HCT116 (cell line): ENCODE measurements around the gene NACC1. TPM values are rescaled to one million over a fixed set of nuclear protein-coding genes. Genes with fewer than 3 reads are reported as not detected.

Experiments
- ATAC-seq: fragments of 200-7000 bp; cut with Tn5 transposase; 2 replicates; pipeline ENCODE4 v1.9.1; 2020; ENCODE audit warnings: mild to moderate bottlenecking, moderate library complexity
- BruUV-seq: library from RNA; stranded (reverse); fragments of 400-500 nt; replicated peaks from 2 replicates; lab custom pipeline; 2021; lab: Mats Ljungman, UMichigan
- CTCF ChIA-PET: fragments of 300-600 bp; sonication (Branson Sonifier 250); formaldehyde crosslinking; loops from one replicate; lab custom pipeline; 2021; ENCODE audit warnings: antibody characterized with exemption; lab: Charles Lee
- POLR2A ChIA-PET: fragments of 300-600, 350-600 bp; sonication (Branson Sonifier 250); formaldehyde crosslinking; loops from one replicate; lab custom pipeline; 2021; ENCODE audit warnings: antibody characterized with exemption; lab: Charles Lee
- RAD21 ChIA-PET, 2 experiments: fragments of 300-600 bp; sonication (Branson Sonifier 250); formaldehyde crosslinking; loops; one replicate each; lab custom pipeline; 2023; ENCODE audit warnings: low total read pairs in 2 of 2; ENCODE audit not compliant: uncharacterized antibody in 2 of 2, unreplicated experiment in 2 of 2, low non-redundant PET in 1 of 2; lab: Charles Lee
- DNase-seq: peaks from one replicate; pipeline ENCODE4 v3.0.0-alpha.2; 2010; ENCODE audit warnings: low read depth, low spot score
- H2AFZ ChIP-seq: fragments of 200-600 bp; shearing (Covaris generic), sonication (generic); 2 replicates; pipeline ENCODE4 v1.6.1; 2017; ENCODE audit warnings: low read depth, mixed run types, mixed read lengths, antibody characterized with exemption, low read length; ENCODE audit not compliant: poor library complexity, severe bottlenecking
- H3K27ac ChIP-seq: 2 replicates; pipeline ENCODE4 v1.5.1; 2012; ENCODE audit warnings: low read depth, low read length
- H3K27me3 ChIP-seq: fragments of 200-600 bp; sonication (generic); 2 replicates; pipeline ENCODE4 v1.6.1; 2016; ENCODE audit warnings: mixed run types, low read length, mixed read lengths; ENCODE audit not compliant: insufficient read depth
- H3K36me3 ChIP-seq, 2 experiments: fragments of 200-500 bp in 1 of 2; fragments of 200-600 bp in 1 of 2; sonication (Bioruptor generic) in 1 of 2; sonication (generic) in 1 of 2; 2 replicates each; pipeline versions ENCODE4 v1.5.1 to v1.6.1; 2014 to 2016; ENCODE audit warnings: low read length in 2 of 2, inconsistent platforms in 1 of 2, mixed read lengths in 1 of 2, mixed run types in 1 of 2; ENCODE audit not compliant: insufficient read depth in 2 of 2, control insufficient read depth in 1 of 2
- H3K4me1 ChIP-seq, 2 experiments: fragments of 200-600 bp in 1 of 2; sonication (generic) in 1 of 2; 2 replicates each; pipeline versions ENCODE4 v1.5.1 to v1.6.1; 2012 to 2017; ENCODE audit warnings: low read length in 2 of 2, inconsistent platforms in 1 of 2, mild to moderate bottlenecking in 1 of 2, mixed read lengths in 1 of 2, mixed run types in 1 of 2, moderate library complexity in 1 of 2; ENCODE audit not compliant: insufficient read depth in 2 of 2, control insufficient read depth in 1 of 2
- H3K4me2 ChIP-seq: fragments of 200-600 bp; sonication (generic); 2 replicates; pipeline ENCODE4 v1.6.1; 2017; ENCODE audit warnings: mixed run types, low read length, mixed read lengths
- H3K4me3 ChIP-seq, 2 experiments: fragments of 200-600 bp in 1 of 2; sonication (generic) in 1 of 2; replicated peaks in 1 of 2; 2 replicates each; pipeline ENCODE4 v1.5.1; 2011 to 2016; ENCODE audit warnings: low read length in 2 of 2, control low read depth in 1 of 2, low read depth in 1 of 2, mild to moderate bottlenecking in 1 of 2, mixed read lengths in 1 of 2, mixed run types in 1 of 2
- H3K79me2 ChIP-seq: fragments of 200-600 bp; sonication (generic); 2 replicates; pipeline ENCODE4 v1.6.1; 2017; ENCODE audit warnings: mild to moderate bottlenecking, mixed run types, low read length, moderate library complexity, mixed read lengths; ENCODE audit not compliant: insufficient read depth
- H3K9ac ChIP-seq: fragments of 200-600 bp; sonication (generic); 2 replicates; pipeline ENCODE4 v1.6.1; 2016; ENCODE audit warnings: low read length, mixed read lengths
- H3K9me2 ChIP-seq: fragments of 200-600 bp; sonication (generic), shearing (Covaris generic); 2 replicates; pipeline ENCODE4 v1.6.1; 2017; ENCODE audit warnings: mixed run types, mild to moderate bottlenecking, moderate library complexity; ENCODE audit not compliant: insufficient read depth
- H3K9me3 ChIP-seq, 2 experiments: fragments of 200-500 bp in 1 of 2; fragments of 200-600 bp in 1 of 2; sonication (Bioruptor generic) in 1 of 2; sonication (generic) in 1 of 2; 2 replicates each; pipeline ENCODE4 v1.6.1; 2014 to 2017; ENCODE audit warnings: low read length in 2 of 2, mixed read lengths in 2 of 2, inconsistent platforms in 1 of 2, low read depth in 1 of 2, mild to moderate bottlenecking in 1 of 2, mixed run types in 1 of 2, moderate library complexity in 1 of 2; ENCODE audit not compliant: control insufficient read depth in 1 of 2, insufficient read depth in 1 of 2
- H4K20me1 ChIP-seq: fragments of 200-600 bp; sonication (generic), shearing (Covaris generic); 2 replicates; pipeline ENCODE4 v1.6.1; 2017; ENCODE audit warnings: mixed run types, mild to moderate bottlenecking, moderate library complexity; ENCODE audit not compliant: insufficient read depth
- CBX3 ChIP-seq: IDR thresholded peaks from 2 replicates; pipeline ENCODE4 v1.6.1; 2012; ENCODE audit warnings: low read depth
- EGR1 ChIP-seq: IDR thresholded peaks from 2 replicates; pipeline ENCODE4 v1.6.1; 2012; ENCODE audit warnings: low read depth
- ELF1 ChIP-seq: IDR thresholded peaks from 2 replicates; pipeline ENCODE4 v1.6.1; 2012; ENCODE audit warnings: low read depth, borderline replicate concordance
- EZH2 ChIP-seq: fragments of 200-600 bp; sonication (generic); IDR thresholded peaks from 2 replicates; pipeline ENCODE4 v1.6.1; 2017; ENCODE audit warnings: antibody characterized with exemption, mixed run types
- FOSL1 ChIP-seq: IDR thresholded peaks from 2 replicates; pipeline ENCODE4 v1.6.1; 2012; ENCODE audit warnings: low read depth
- JUND ChIP-seq: IDR thresholded peaks from 2 replicates; pipeline ENCODE4 v1.6.1; 2012
- POLR2AphosphoS5 ChIP-seq: IDR thresholded peaks from 2 replicates; pipeline ENCODE4 v1.6.1; 2011; ENCODE audit warnings: mild to moderate bottlenecking, low read depth, low read length, moderate library complexity
- SP1 ChIP-seq: IDR thresholded peaks from 2 replicates; pipeline ENCODE4 v1.6.1; 2012; ENCODE audit warnings: low read depth
- TCF7L2 ChIP-seq: IDR thresholded peaks from 2 replicates; pipeline ENCODE4 v1.7.0; 2011; ENCODE audit warnings: borderline replicate concordance, inconsistent platforms; ENCODE audit not compliant: insufficient read depth, insufficient read length; ENCODE audit errors: extremely low read depth
- YY1 ChIP-seq: IDR thresholded peaks from 2 replicates; pipeline ENCODE4 v1.6.1; 2011; ENCODE audit warnings: low read length, low read depth, moderate library complexity, mild to moderate bottlenecking; ENCODE audit not compliant: insufficient replicate concordance; ENCODE audit errors: extremely low read depth
- ZFX ChIP-seq: fragments of 450-650 bp; IDR thresholded peaks from 2 replicates; pipeline ENCODE4 v1.6.1; 2017
- ZNF274 ChIP-seq: fragments of 200-500 bp; sonication (Bioruptor generic); IDR thresholded peaks from 2 replicates; pipeline ENCODE4 v1.6.1; 2014; ENCODE audit warnings: mild to moderate bottlenecking, low read depth, low read length, inconsistent platforms
- intact Hi-C: fragments of 100-400 bp; cut with micrococcal nuclease; formaldehyde crosslinking; loops from 2 replicates; pipeline ENCODE4 v1.10.0; 2022
- total RNA-seq: library from RNA; stranded (reverse); gene quantifications from one replicate; pipeline ENCODE4 v1.2.1, GENCODE V29; 2021; ENCODE audit not compliant: unreplicated experiment
- TF ChIP-seq, protein P1 (sequence below): IDR thresholded peaks from 2 replicates; pipeline ENCODE4 v1.6.1; 2012; ENCODE audit warnings: low read depth
- TF ChIP-seq, protein P2 (sequence below): IDR thresholded peaks from 2 replicates; pipeline ENCODE4 v1.6.1; 2012
- TF ChIP-seq, protein P3 (sequence below): IDR thresholded peaks from 2 replicates; pipeline ENCODE4 v1.6.1; 2012
- TF ChIP-seq, protein P4 (sequence below): IDR thresholded peaks from 2 replicates; pipeline ENCODE4 v1.6.1; 2011; ENCODE audit warnings: mild to moderate bottlenecking, low read length, moderate library complexity; ENCODE audit not compliant: insufficient replicate concordance; ENCODE audit errors: extremely low read depth

NACC1 gene
- total RNA-seq, 1 experiment from 2014 or later, result 181 TPM

DNA sequence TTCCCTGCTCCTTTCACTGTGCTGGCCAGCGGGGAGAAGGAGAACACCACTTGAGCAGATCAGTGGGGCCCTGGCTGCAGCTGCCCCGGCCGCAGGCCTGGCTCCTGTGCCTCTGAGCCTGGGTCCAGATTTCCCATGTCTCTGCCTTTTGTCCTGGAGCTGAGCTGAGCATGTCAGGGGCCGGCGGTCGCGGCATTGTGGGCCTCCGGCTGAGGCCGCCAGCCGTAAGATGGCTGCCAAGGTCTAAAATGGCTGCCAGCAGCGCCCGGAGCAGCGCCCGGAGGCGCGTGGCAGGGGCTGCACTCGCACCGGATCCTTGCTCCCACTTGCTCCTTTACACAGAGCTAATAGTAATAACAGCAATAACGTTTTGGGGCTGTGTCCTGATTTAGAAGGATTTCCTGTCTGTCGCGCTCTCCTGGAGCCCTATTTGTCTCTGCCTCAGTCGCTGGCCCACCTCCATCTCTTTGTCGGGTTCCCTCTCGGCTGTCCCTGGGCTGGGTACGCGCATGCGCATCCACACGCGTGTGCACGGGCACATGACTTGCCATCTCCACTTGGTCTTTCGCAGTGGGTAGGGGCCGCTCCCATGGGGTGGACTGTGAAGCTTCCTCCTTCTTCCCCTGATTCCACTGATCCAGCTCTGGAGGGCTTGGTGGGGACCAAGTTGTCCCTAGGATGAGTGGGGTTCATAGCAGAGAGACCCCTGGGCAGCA is 47.5 kb upstream of the NACC1 start:
- Histone ChIP-seq H3K4me1 (no peaks in the 10 kb centered on the region), H2AFZ (no peak overlapping the region), H3K27me3 (no peaks in the 10 kb centered on the region), H3K9ac (no peak overlapping the region), H4K20me1 (no peaks in the 10 kb centered on the region), H3K79me2 (no peaks in the 10 kb centered on the region), H3K27ac (no peak overlapping the region), H3K9me2 (no peaks in the 10 kb centered on the region), H3K4me2 (no peak overlapping the region), H3K36me3 (no peaks in the 10 kb centered on the region), H3K9me3 (no peaks in the 10 kb centered on the region), H3K4me3 (no peak overlapping the region)
- intact Hi-C loops, result no loop called here
- CTCF ChIA-PET, result interaction anchor here (1.2 to 5.4 kb wide), 3 partner anchors 9 to 23 kb away, joined by 3 to 20 read pairs (median 3); no protein-coding TSS in a partner anchor
- POLR2A ChIA-PET, result no interaction called here
- RAD21 ChIA-PET, result interaction anchor here in 1 of 2 experiments (0.9 kb wide), 1 partner anchor 9 kb away, joined by 3 read pairs; no protein-coding TSS in a partner anchor
- ATAC-seq (no peak; the same call in 1 of the 2 replicates), DNase-seq (no peak)
- no TSS peak for BruUV-seq
- TF ChIP-seq, protein P1, sequence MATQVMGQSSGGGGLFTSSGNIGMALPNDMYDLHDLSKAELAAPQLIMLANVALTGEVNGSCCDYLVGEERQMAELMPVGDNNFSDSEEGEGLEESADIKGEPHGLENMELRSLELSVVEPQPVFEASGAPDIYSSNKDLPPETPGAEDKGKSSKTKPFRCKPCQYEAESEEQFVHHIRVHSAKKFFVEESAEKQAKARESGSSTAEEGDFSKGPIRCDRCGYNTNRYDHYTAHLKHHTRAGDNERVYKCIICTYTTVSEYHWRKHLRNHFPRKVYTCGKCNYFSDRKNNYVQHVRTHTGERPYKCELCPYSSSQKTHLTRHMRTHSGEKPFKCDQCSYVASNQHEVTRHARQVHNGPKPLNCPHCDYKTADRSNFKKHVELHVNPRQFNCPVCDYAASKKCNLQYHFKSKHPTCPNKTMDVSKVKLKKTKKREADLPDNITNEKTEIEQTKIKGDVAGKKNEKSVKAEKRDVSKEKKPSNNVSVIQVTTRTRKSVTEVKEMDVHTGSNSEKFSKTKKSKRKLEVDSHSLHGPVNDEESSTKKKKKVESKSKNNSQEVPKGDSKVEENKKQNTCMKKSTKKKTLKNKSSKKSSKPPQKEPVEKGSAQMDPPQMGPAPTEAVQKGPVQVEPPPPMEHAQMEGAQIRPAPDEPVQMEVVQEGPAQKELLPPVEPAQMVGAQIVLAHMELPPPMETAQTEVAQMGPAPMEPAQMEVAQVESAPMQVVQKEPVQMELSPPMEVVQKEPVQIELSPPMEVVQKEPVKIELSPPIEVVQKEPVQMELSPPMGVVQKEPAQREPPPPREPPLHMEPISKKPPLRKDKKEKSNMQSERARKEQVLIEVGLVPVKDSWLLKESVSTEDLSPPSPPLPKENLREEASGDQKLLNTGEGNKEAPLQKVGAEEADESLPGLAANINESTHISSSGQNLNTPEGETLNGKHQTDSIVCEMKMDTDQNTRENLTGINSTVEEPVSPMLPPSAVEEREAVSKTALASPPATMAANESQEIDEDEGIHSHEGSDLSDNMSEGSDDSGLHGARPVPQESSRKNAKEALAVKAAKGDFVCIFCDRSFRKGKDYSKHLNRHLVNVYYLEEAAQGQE, result no peak
- TF ChIP-seq FOSL1, result no peak
- TF ChIP-seq, protein P2, sequence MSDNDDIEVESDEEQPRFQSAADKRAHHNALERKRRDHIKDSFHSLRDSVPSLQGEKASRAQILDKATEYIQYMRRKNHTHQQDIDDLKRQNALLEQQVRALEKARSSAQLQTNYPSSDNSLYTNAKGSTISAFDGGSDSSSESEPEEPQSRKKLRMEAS, result no peak
- TF ChIP-seq, protein P3, sequence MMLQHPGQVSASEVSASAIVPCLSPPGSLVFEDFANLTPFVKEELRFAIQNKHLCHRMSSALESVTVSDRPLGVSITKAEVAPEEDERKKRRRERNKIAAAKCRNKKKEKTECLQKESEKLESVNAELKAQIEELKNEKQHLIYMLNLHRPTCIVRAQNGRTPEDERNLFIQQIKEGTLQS, result no peak
- no peak for TF ChIP-seq ZNF274
- no peak for TF ChIP-seq TCF7L2
- no peak for TF ChIP-seq ELF1
- no peak for TF ChIP-seq YY1
- TF ChIP-seq POLR2AphosphoS5, result no peak
- no peak for TF ChIP-seq JUND
- TF ChIP-seq, protein P4, sequence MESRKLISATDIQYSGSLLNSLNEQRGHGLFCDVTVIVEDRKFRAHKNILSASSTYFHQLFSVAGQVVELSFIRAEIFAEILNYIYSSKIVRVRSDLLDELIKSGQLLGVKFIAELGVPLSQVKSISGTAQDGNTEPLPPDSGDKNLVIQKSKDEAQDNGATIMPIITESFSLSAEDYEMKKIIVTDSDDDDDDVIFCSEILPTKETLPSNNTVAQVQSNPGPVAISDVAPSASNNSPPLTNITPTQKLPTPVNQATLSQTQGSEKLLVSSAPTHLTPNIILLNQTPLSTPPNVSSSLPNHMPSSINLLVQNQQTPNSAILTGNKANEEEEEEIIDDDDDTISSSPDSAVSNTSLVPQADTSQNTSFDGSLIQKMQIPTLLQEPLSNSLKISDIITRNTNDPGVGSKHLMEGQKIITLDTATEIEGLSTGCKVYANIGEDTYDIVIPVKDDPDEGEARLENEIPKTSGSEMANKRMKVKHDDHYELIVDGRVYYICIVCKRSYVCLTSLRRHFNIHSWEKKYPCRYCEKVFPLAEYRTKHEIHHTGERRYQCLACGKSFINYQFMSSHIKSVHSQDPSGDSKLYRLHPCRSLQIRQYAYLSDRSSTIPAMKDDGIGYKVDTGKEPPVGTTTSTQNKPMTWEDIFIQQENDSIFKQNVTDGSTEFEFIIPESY, result no peak
- no peak for TF ChIP-seq EGR1
- TF ChIP-seq CBX3, result no peak
- no peak for TF ChIP-seq ZFX
- TF ChIP-seq EZH2, result no peak
- TF ChIP-seq SP1, result no peak
